Kidney (tissue), 14 donors: ENCODE data around the gene OPRL1. TPM values are rescaled to one million over a fixed set of nuclear protein-coding genes. Genes with fewer than 3 reads are reported as not detected.

Source experiments
- DNase-seq, 5 donors: peaks; one replicate each; pipeline ENCODE4 v3.0.0-alpha.2; 2013 to 2020
- FAIRE-seq: peaks from 2 replicates; lab custom pipeline; 2012; peaks lifted over from hg19 to GRCh38; lab: Jason Lieb, UNC
- H3K27ac ChIP-seq, 2 donors: one replicate each; pipeline ENCODE4 v1.7.0; 2013; ENCODE audit warnings: low read depth in 2 of 2, low read length in 2 of 2, inconsistent platforms in 1 of 2
- H3K27me3 ChIP-seq: one replicate; pipeline ENCODE4 v1.7.1; 2013; ENCODE audit warnings: low read length, inconsistent platforms; ENCODE audit not compliant: control insufficient read depth, insufficient read depth
- H3K36me3 ChIP-seq, 3 donors: one replicate each; pipeline versions ENCODE4 v1.7.0 to v1.7.1; 2013; ENCODE audit warnings: low read length in 3 of 3, control low read depth in 1 of 3, inconsistent platforms in 1 of 3; ENCODE audit not compliant: insufficient read depth in 3 of 3, control insufficient read depth in 2 of 3
- H3K4me1 ChIP-seq, 3 donors: one replicate each; pipeline versions ENCODE4 v1.7.0 to v1.7.1; 2013; ENCODE audit warnings: low read length in 3 of 3, inconsistent platforms in 1 of 3, low read depth in 1 of 3; ENCODE audit not compliant: control insufficient read depth in 2 of 3, insufficient read depth in 2 of 3
- H3K4me3 ChIP-seq, 3 donors: one replicate each; pipeline versions ENCODE4 v1.7.0 to v1.8.1; 2013; ENCODE audit warnings: low read length in 3 of 3, control low read depth in 1 of 3, inconsistent platforms in 1 of 3
- H3K9ac ChIP-seq, 3 donors: one replicate each; pipeline versions ENCODE4 v1.7.0 to v1.7.1; 2013; ENCODE audit warnings: low read length in 3 of 3, control low read depth in 1 of 3, inconsistent platforms in 1 of 3
- H3K9me3 ChIP-seq, 3 donors: one replicate each; pipeline versions ENCODE4 v1.7.0 to v1.7.1; 2013; ENCODE audit warnings: low read length in 3 of 3, control low read depth in 1 of 3, inconsistent platforms in 1 of 3; ENCODE audit not compliant: control insufficient read depth in 2 of 3, insufficient read depth in 1 of 3
- intact Hi-C: fragments of 100-400 bp; cut with DNase I; formaldehyde crosslinking; loops from one replicate; pipeline ENCODE4 v1.11.1; 2022
- polyA plus RNA-seq: library from polyadenylated mRNA; stranded (reverse); fragments of 350-450 nt; fragmentation: Illumina TruSeq; extraction: RNeasy Lipid Tissue Mini Kit (QIAGEN cat#74804); gene quantifications from one replicate; pipeline ENCODE4 v1.2.3, GENCODE V29; 2014; ENCODE audit warnings: low read depth, low replicate concordance; ENCODE audit not compliant: insufficient read depth
- total RNA-seq: library from RNA; stranded (reverse); fragmentation: NEBNext Ultra II Directional; extraction: Animal tissue kit (Norgen Biotek cat#: 25700); gene quantifications from one replicate; pipeline ENCODE4 v1.2.1, GENCODE V29; 2021
- TF ChIP-seq, protein P1 (sequence below): IDR thresholded peaks from 3 replicates; pipeline ENCODE4 v1.5.1; 2012; ENCODE audit warnings: mild to moderate bottlenecking, moderate library complexity, borderline replicate concordance; ENCODE audit not compliant: insufficient read depth; ENCODE audit errors: extremely low read depth
- donor health status: control.
- donor health status: control.
- donor health status: control.
- donor health status: control.
- donor health status: control.
- donor health status: DM: yes; HTN: yes; CAD: no.
- donor health status: Normal renal cell carcinoma (clear cell type).

The OPRL1 gene
- total and polyA plus RNA-seq, 2 donors from 2014 or later = 0.39 to 1.2 TPM

GRCh38 chr20:64113796-64114355, 34.0 kb downstream of the OPRL1 start:
- Histone ChIP-seq H3K4me1 (no peaks in the 10 kb centered on the region), H3K4me3 (no peak overlapping the region), H3K36me3 (no peaks in the 10 kb centered on the region), H3K9ac (no peak overlapping the region), H3K27ac (no peak overlapping the region), H3K9me3 (no peaks in the 10 kb centered on the region), H3K27me3 (no peaks in the 10 kb centered on the region)
- intact Hi-C loops = no loop called here
- FAIRE-seq (no peak), DNase-seq (peak in 2 of 5 donors; percentile 35 to 46)
- TF ChIP-seq, protein P1, sequence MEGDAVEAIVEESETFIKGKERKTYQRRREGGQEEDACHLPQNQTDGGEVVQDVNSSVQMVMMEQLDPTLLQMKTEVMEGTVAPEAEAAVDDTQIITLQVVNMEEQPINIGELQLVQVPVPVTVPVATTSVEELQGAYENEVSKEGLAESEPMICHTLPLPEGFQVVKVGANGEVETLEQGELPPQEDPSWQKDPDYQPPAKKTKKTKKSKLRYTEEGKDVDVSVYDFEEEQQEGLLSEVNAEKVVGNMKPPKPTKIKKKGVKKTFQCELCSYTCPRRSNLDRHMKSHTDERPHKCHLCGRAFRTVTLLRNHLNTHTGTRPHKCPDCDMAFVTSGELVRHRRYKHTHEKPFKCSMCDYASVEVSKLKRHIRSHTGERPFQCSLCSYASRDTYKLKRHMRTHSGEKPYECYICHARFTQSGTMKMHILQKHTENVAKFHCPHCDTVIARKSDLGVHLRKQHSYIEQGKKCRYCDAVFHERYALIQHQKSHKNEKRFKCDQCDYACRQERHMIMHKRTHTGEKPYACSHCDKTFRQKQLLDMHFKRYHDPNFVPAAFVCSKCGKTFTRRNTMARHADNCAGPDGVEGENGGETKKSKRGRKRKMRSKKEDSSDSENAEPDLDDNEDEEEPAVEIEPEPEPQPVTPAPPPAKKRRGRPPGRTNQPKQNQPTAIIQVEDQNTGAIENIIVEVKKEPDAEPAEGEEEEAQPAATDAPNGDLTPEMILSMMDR = no peak

DNA sequence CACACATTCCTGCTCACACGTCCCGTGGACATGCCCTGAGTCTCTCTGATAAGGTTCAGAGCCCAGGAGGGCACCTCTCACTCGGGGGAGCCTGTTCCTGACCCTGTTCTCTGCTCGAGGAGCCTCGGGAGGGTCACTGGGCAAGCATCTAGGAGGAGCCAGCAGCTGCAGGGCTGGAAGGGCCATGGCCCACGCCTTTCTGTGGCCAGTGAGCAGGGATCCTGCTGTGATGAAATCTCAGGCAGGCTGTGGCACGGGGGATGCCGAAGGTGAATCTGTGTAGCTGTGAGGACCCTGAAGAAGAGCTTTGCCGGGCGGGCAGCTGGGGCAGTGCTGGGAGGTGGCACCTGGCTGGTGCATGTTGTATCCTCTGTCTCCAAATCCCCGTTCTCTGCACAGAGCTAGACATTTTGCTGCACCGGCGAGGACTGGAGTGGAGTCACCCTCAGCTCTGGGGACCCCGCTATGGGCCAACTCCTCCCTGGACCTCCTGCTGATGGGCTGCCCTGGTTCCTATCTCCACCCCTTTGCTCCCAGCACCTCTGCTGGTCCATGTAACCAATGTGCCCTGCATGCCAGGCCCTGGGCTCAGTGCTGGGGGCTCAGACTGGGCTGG, 34.6 kb downstream of the OPRL1 start:
- FAIRE-seq = no peak
- no peak overlapping the region for H3K27ac ChIP-seq
- peak in 2 of 5 donors; percentile 20 to 63 for DNase-seq
- intact Hi-C loops = no loop called here
- no peak overlapping the region for H3K4me3 ChIP-seq
- H3K27me3 ChIP-seq = no peaks in the 10 kb centered on the region
- no peaks in the 10 kb centered on the region for H3K4me1 ChIP-seq
- H3K36me3 ChIP-seq = no peaks in the 10 kb centered on the region
- TF ChIP-seq, protein P1 = no peak
- H3K9ac ChIP-seq = no peak overlapping the region
- H3K9me3 ChIP-seq = no peaks in the 10 kb centered on the region

DNA sequence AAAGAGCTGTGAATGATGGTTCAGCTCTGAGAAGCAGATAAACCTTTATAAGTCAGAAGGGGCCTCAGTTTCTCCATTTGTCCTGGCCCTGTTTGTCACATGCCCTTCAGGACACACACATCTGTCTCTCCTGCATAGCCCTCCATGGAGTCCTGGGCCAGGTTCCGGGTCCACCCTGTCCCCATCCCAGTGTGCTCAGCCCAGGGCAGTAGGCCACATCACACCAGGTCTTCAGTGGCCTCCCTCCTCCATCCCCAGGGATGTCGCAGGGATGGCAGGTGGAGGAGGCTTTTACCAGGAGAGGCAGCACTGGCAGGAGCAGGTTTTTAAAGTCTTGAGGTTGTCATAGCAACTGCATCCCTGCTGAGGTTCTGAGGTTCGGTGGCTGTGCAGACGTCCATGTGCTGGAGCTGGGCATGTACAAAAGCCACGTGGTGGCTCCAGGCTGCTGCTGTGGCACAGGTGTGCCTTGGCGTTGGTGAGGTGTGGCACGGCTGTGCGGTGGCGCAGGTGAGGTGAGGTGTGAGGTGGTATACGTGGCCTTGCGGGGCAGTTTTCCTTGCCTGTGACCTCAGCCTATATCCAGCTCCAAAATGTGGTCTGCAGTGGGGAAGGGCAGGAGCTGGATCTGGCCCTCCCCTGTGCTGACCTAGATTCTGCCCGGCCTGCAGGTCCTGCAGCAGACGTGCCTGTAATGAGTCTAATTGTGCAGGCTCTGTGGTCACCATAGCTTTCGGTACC, 35.5 kb downstream of the OPRL1 start:
- intact Hi-C loops = no loop called here
- peaks cover 0 to 4% (median 0%) of the 10 kb centered on the region in 3 donors for H3K4me1 ChIP-seq

More for the DNA sequence above, 35.5 kb downstream of the OPRL1 start:
- TF ChIP-seq, protein P1 = no peak
- Histone ChIP-seq H3K27ac (no peak overlapping the region), H3K9me3 (no peaks in the 10 kb centered on the region), H3K4me3 (no peak overlapping the region), H3K36me3 (no peaks in the 10 kb centered on the region), H3K27me3 (no peaks in the 10 kb centered on the region), H3K9ac (no peak overlapping the region)
- FAIRE-seq = no peak
- DNase-seq = peak in 1 of 5 donors; percentile 61
